GM12878 (cell line): Measurements from ENCODE around the gene TRDN. TPM values are rescaled to one million over a fixed set of nuclear protein-coding genes. Genes with fewer than 3 reads are reported as not detected.

Source experiments
- ATAC-seq: fragments of 200-7000 bp; cut with Tn5 transposase; 3 replicates; pipeline ENCODE4 v1.9.1; 2020; ENCODE audit warnings: mild to moderate bottlenecking, moderate library complexity
- BruUV-seq: library from RNA; stranded (reverse); fragments of 400-500 nt; replicated peaks from 2 replicates; lab custom pipeline; 2021; lab: Mats Ljungman, UMichigan
- CTCF ChIA-PET: fragments of 300-600 bp; sonication (Branson Sonifier 250); formaldehyde crosslinking; extraction: SDS; loops from one replicate; lab custom pipeline; 2021; ENCODE audit warnings: inconsistent platforms; lab: Yijun Ruan, JAX
- POLR2A ChIA-PET: fragments of 350-600 bp; formaldehyde crosslinking; extraction: SDS; loops from one replicate; lab custom pipeline; 2021; ENCODE audit warnings: inconsistent platforms; lab: Charles Lee
- RAD21 ChIA-PET: fragments of 300-600 bp; sonication (Branson Sonifier 250); formaldehyde crosslinking; loops from one replicate; lab custom pipeline; 2023; ENCODE audit warnings: antibody characterized with exemption; ENCODE audit not compliant: unreplicated experiment; lab: Charles Lee
- SMC1A ChIA-PET: fragments of 300-600 bp; sonication (Branson Sonifier 250); formaldehyde crosslinking; loops from one replicate; lab custom pipeline; 2023; ENCODE audit not compliant: unreplicated experiment, uncharacterized antibody; lab: Charles Lee
- DNase-seq: peaks from one replicate; pipeline ENCODE4 v3.0.0-alpha.2; 2011; ENCODE audit warnings: low read depth, low spot score
- FAIRE-seq: peaks from 3 replicates; lab custom pipeline; 2011; peaks lifted over from hg19 to GRCh38; lab: Jason Lieb, UNC
- H2AFZ ChIP-seq: 2 replicates; pipeline ENCODE4 v1.6.0; 2011; ENCODE audit warnings: low read depth, low read length, control low read depth; ENCODE audit not compliant: control insufficient read depth
- H3K27ac ChIP-seq: 2 replicates; pipeline ENCODE4 v1.5.1; 2011; ENCODE audit warnings: control low read depth; ENCODE audit not compliant: control insufficient read depth, insufficient read depth
- H3K27me3 ChIP-seq, 2 experiments: replicated peaks in 1 of 2; 2 replicates each; pipeline versions ENCODE4 v1.6.0 to v1.6.1; 2011; ENCODE audit warnings: low read length in 1 of 2; ENCODE audit not compliant: control insufficient read depth in 2 of 2, insufficient read depth in 2 of 2
- H3K36me3 ChIP-seq, 2 experiments: 2 replicates each; pipeline ENCODE4 v1.5.1; 2011; ENCODE audit warnings: low read length in 1 of 2; ENCODE audit not compliant: control insufficient read depth in 2 of 2, insufficient read depth in 2 of 2
- H3K4me1 ChIP-seq: 2 replicates; pipeline ENCODE4 v1.6.1; 2011; ENCODE audit warnings: mild to moderate bottlenecking, low read length, moderate library complexity, mixed read lengths; ENCODE audit not compliant: control insufficient read depth, insufficient read depth
- H3K4me2 ChIP-seq: 2 replicates; pipeline ENCODE4 v1.6.0; 2011; ENCODE audit warnings: control low read depth; ENCODE audit not compliant: control insufficient read depth, insufficient read depth
- H3K4me3 ChIP-seq: fragments of 200-600 bp; sonication (generic); 2 replicates; pipeline ENCODE4 v1.5.1; 2016
- H3K79me2 ChIP-seq: 2 replicates; pipeline ENCODE4 v1.6.0; 2011; ENCODE audit warnings: low read length; ENCODE audit not compliant: control insufficient read depth, insufficient read depth
- H3K9ac ChIP-seq: 2 replicates; pipeline ENCODE4 v1.8.0; 2011; ENCODE audit warnings: low read length, control low read depth, mixed read lengths; ENCODE audit not compliant: control insufficient read depth, insufficient read depth
- H3K9me3 ChIP-seq: replicated peaks from 3 replicates; pipeline ENCODE4 v1.5.1; 2011; ENCODE audit warnings: mild to moderate bottlenecking, low read length; ENCODE audit not compliant: control insufficient read depth, insufficient read depth
- H4K20me1 ChIP-seq: 2 replicates; pipeline ENCODE4 v1.6.0; 2011; ENCODE audit not compliant: control insufficient read depth, insufficient read depth
- BCL11A ChIP-seq: IDR thresholded peaks from 2 replicates; pipeline ENCODE4 v1.6.1; 2011; ENCODE audit warnings: low read depth, low read length
- CREB1 ChIP-seq: IDR thresholded peaks from 2 replicates; pipeline ENCODE4 v1.6.1; 2012; ENCODE audit warnings: low read depth, mild to moderate bottlenecking, inconsistent platforms
- MTA2 ChIP-seq: fragments of 450-650 bp; IDR thresholded peaks from 2 replicates; pipeline ENCODE4 v1.6.1; 2016; ENCODE audit warnings: low read depth, mild to moderate bottlenecking, moderate library complexity
- NFYA ChIP-seq: IDR thresholded peaks from 2 replicates; pipeline ENCODE4 v1.6.1; 2011; ENCODE audit warnings: low read depth, mild to moderate bottlenecking, low read length, improper control_type of control experiment, borderline replicate concordance
- RB1 ChIP-seq: fragments of 450-650 bp; formaldehyde crosslinking; IDR thresholded peaks from 2 replicates; pipeline ENCODE4 v1.6.1; 2017; ENCODE audit warnings: mild to moderate bottlenecking, borderline replicate concordance
- RBBP5 ChIP-seq: fragments of 200-600 bp; sonication (generic); conservative IDR thresholded peaks from 2 replicates; pipeline ENCODE4 v1.6.1; 2016
- TCF12 ChIP-seq: IDR thresholded peaks from 2 replicates; pipeline ENCODE4 v1.6.1; 2011; ENCODE audit warnings: low read depth, mild to moderate bottlenecking, low read length
- WGBS: methylation state at CpG from one replicate; pipeline ENCODE4 v1.1.6; 2016; ENCODE audit warnings: low lambda C conversion rate; ENCODE audit not compliant: insufficient replicate concordance, insufficient coverage; ENCODE audit errors: missing lambda C conversion rate; 5-methylcytosine and 5-hydroxymethylcytosine counted together
- in situ Hi-C: fragments of 300-500 bp; cut with MboI; formaldehyde crosslinking; loops from 9 replicates; pipeline ENCODE4 v1.14.3; 2018; ENCODE audit warnings: mixed read lengths
- intact Hi-C: fragments of 100-400 bp; cut with micrococcal nuclease; formaldehyde crosslinking; loops from one replicate; pipeline ENCODE4 v1.14.2; 2022; ENCODE audit not compliant: unreplicated experiment
- polyA plus RNA-seq, 11 experiments: library from polyadenylated mRNA; depleted of rRNA in 4 of 11; unstranded in 6 of 11; stranded (reverse) in 5 of 11; fragments of >200 nt; fragmentation: Nextera tagmentation in 4 of 11; fragmentation: Illumina TruSeq in 1 of 11; extraction: Ambion mirVana in 4 of 11; extraction: Trizol in 1 of 11; gene quantifications; 1 replicate in 1 of 11; 2 replicates in 10 of 11; pipeline versions ENCODE4 v1.2.1 to v1.2.3, GENCODE V29; 2011 to 2016; ENCODE audit warnings: inconsistent platforms in 2 of 11, missing spikeins in 2 of 11, low read depth in 1 of 11
- total RNA-seq, 4 experiments: library from RNA; depleted of rRNA in 3 of 4; stranded (reverse); fragments of >200 nt in 3 of 4; fragmentation: Illumina TruSeq in 1 of 4; extraction: Trizol in 1 of 4; gene quantifications; 2 replicates each; pipeline versions ENCODE4 v1.2.1 to v1.2.3, GENCODE V29; 2013 to 2021
- TF ChIP-seq, protein P1 (sequence below): fragments of 150-350 bp; IDR thresholded peaks from 2 replicates; pipeline ENCODE4 v1.6.1; 2014; ENCODE audit warnings: mild to moderate bottlenecking, low read depth, low read length
- TF ChIP-seq, protein P2 (sequence below): IDR thresholded peaks from 2 replicates; pipeline ENCODE4 v1.6.1; 2011; ENCODE audit warnings: low read depth, mild to moderate bottlenecking, low read length, moderate library complexity, borderline replicate concordance; ENCODE audit errors: extremely low read depth

The TRDN gene
- total and polyA plus RNA-seq, 10 of the 15 experiments (the other 5 are each of a cell fraction or from before 2014, with no cell fraction given), result not detected

DNA sequence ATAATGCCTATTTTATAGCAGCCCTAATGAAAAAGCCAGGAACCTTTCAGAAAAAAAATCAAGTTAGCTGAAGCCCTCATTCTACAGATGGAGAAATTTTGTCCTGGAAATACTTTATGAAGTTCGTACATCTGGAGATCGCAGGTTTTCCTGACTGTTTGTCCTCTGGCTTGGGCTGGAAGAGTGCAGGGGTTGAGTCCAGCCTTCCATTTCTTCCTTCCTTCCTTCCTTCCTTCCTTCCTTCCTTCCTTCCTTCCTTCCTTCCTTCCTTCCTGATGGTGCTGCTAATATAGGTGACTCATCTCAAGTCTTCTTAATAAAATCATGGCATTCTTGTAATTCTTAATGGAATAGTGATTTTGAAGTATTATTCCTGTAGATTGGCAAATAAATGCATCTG, 413.3 kb downstream of the TRDN start:
- Histone ChIP-seq H3K36me3 (no peaks in the 10 kb centered on the region), H3K9ac (no peak overlapping the region), H3K27me3 (no peaks in the 10 kb centered on the region), H3K4me1 (no peaks in the 10 kb centered on the region), H2AFZ (no peak overlapping the region), H3K27ac (no peak overlapping the region), H3K9me3 (no peaks in the 10 kb centered on the region), H3K79me2 (no peaks in the 10 kb centered on the region), H3K4me2 (no peak overlapping the region), H3K4me3 (no peak overlapping the region), H4K20me1 (no peaks in the 10 kb centered on the region)
- 29% methylated on average over 2 of the region's 2 CpGs for whole genome bisulfite sequencing
- CTCF ChIA-PET, result interaction anchor here (0.9 kb wide), 1 partner anchor 31 kb away, joined by 3 read pairs; no protein-coding TSS in a partner anchor
- RAD21 ChIA-PET, result interaction anchor here (1.3 kb wide), 1 partner anchor 12 kb away, joined by 3 read pairs; no protein-coding TSS in a partner anchor
- no peak for ATAC-seq
- no peak for FAIRE-seq
- POLR2A ChIA-PET, result no interaction called here
- in situ Hi-C loops, result no loop called here
- no peak for DNase-seq
- SMC1A ChIA-PET, result interaction anchor here (0.8 kb wide), 1 partner anchor 352 kb away, joined by 5 read pairs; no protein-coding TSS in a partner anchor
- TF ChIP-seq TCF12 (no peak), MTA2 (no peak), BCL11A (no peak), RBBP5 (no peak), NFYA (no peak), CREB1 (no peak), RB1 (no peak)
- TF ChIP-seq, protein P1, sequence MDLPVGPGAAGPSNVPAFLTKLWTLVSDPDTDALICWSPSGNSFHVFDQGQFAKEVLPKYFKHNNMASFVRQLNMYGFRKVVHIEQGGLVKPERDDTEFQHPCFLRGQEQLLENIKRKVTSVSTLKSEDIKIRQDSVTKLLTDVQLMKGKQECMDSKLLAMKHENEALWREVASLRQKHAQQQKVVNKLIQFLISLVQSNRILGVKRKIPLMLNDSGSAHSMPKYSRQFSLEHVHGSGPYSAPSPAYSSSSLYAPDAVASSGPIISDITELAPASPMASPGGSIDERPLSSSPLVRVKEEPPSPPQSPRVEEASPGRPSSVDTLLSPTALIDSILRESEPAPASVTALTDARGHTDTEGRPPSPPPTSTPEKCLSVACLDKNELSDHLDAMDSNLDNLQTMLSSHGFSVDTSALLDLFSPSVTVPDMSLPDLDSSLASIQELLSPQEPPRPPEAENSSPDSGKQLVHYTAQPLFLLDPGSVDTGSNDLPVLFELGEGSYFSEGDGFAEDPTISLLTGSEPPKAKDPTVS, result no peak
- TF ChIP-seq, protein P2, sequence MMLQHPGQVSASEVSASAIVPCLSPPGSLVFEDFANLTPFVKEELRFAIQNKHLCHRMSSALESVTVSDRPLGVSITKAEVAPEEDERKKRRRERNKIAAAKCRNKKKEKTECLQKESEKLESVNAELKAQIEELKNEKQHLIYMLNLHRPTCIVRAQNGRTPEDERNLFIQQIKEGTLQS, result no peak
- no TSS peak for BruUV-seq
- intact Hi-C loops, result no loop called here
